ENCODE measurements around the gene CABP4.

CABP4 gene

GRCh38 chr11:67428052-67429001, 26.8 kb upstream of the CABP4 start, which contains the start of gene RPS6KB2:
RPS6KB2 (plus strand) TSS chr11:67428494; CDS start chr11:67428546, 52 bp downstream.
- TF ChIP-seq CTCF (IDR thresholded peaks at IDR 0.05; ENCODE audit: poor library complexity, severe bottlenecking), result no peak
- ATAC-seq (ENCODE audit: low read depth), result peak; percentile 81
- peak; percentile 94 for DNase-seq (ENCODE audit: low spot score)
- H3K9me3 ChIP-seq (ENCODE audit: severe bottlenecking), result no peaks in the 10 kb centered on the region
- no peaks in the 10 kb centered on the region for H3K27me3 ChIP-seq (ENCODE audit: insufficient read depth, poor library complexity, severe bottlenecking)
- H3K4me1 ChIP-seq (ENCODE audit: insufficient read depth, poor library complexity, severe bottlenecking), result peaks cover 4% of the 10 kb centered on the region
- peaks cover 41% of the 10 kb centered on the region for H3K36me3 ChIP-seq (ENCODE audit: low read depth)
- H3K27ac ChIP-seq (ENCODE audit: poor library complexity, severe bottlenecking), result peak within 1 kb of the TSS; percentile 39
- H3K4me3 ChIP-seq (ENCODE audit: severe bottlenecking), result peak within 1 kb of the TSS; percentile 78

GRCh38 chr11:67429038-67429668, 26.0 kb upstream of the CABP4 start:
- TF ChIP-seq CTCF (IDR thresholded peaks at IDR 0.05; ENCODE audit: poor library complexity, severe bottlenecking), result no peak
- ATAC-seq (ENCODE audit: low read depth) (no peak), DNase-seq (ENCODE audit: low spot score) (no peak)
- peaks cover 4% of the 10 kb centered on the region for H3K4me1 ChIP-seq (ENCODE audit: insufficient read depth, poor library complexity, severe bottlenecking)
- H3K9me3 ChIP-seq (ENCODE audit: severe bottlenecking), result no peaks in the 10 kb centered on the region
- peaks cover 49% of the 10 kb centered on the region for H3K36me3 ChIP-seq (ENCODE audit: low read depth)
- peak overlapping the region; percentile 78 for H3K4me3 ChIP-seq (ENCODE audit: severe bottlenecking)
- H3K27ac ChIP-seq (ENCODE audit: poor library complexity, severe bottlenecking), result peak overlapping the region; percentile 39
- H3K27me3 ChIP-seq (ENCODE audit: insufficient read depth, poor library complexity, severe bottlenecking), result no peaks in the 10 kb centered on the region

GRCh38 chr11:67429722-67430121, 25.4 kb upstream of the CABP4 start:
- Histone ChIP-seq H3K27me3 (ENCODE audit: insufficient read depth, poor library complexity, severe bottlenecking) (no peaks in the 10 kb centered on the region), H3K27ac (ENCODE audit: poor library complexity, severe bottlenecking) (peak overlapping the region; percentile 39), H3K4me1 (ENCODE audit: insufficient read depth, poor library complexity, severe bottlenecking) (peaks cover 4% of the 10 kb centered on the region), H3K36me3 (ENCODE audit: low read depth) (peaks cover 54% of the 10 kb centered on the region), H3K9me3 (ENCODE audit: severe bottlenecking) (no peaks in the 10 kb centered on the region), H3K4me3 (ENCODE audit: severe bottlenecking) (no peak overlapping the region)
- no peak for TF ChIP-seq CTCF (IDR thresholded peaks at IDR 0.05; ENCODE audit: poor library complexity, severe bottlenecking)
- DNase-seq (ENCODE audit: low spot score), result no peak
- ATAC-seq (ENCODE audit: low read depth), result no peak

- Histone ChIP-seq H3K4me3 (ENCODE audit: severe bottlenecking) (no peak overlapping the region), H3K27me3 (ENCODE audit: insufficient read depth, poor library complexity, severe bottlenecking) (no peaks in the 10 kb centered on the region), H3K36me3 (ENCODE audit: low read depth) (peaks cover 54% of the 10 kb centered on the region), H3K4me1 (ENCODE audit: insufficient read depth, poor library complexity, severe bottlenecking) (peaks cover 4% of the 10 kb centered on the region), H3K27ac (ENCODE audit: poor library complexity, severe bottlenecking) (no peak overlapping the region), H3K9me3 (ENCODE audit: severe bottlenecking) (no peaks in the 10 kb centered on the region)
- no peak for TF ChIP-seq CTCF (IDR thresholded peaks at IDR 0.05; ENCODE audit: poor library complexity, severe bottlenecking)
- DNase-seq (ENCODE audit: low spot score) (no peak), ATAC-seq (ENCODE audit: low read depth) (no peak)
Observed at GRCh38 chr11:67431346-67432249, 23.6 kb upstream of the CABP4 start.

Data from RWPE2 (cell line).